Urothelium cell line (cell line): Measurements from ENCODE around the gene SH3D21.

Experiments used
- DNase-seq: peaks from one replicate; pipeline ENCODE4 v3.0.0; 2011; ENCODE audit warnings: low spot score, mixed read lengths
- FAIRE-seq: peaks from 2 replicates; lab custom pipeline; 2011; peaks lifted over from hg19 to GRCh38; lab: Jason Lieb, UNC

SH3D21 gene

DNA sequence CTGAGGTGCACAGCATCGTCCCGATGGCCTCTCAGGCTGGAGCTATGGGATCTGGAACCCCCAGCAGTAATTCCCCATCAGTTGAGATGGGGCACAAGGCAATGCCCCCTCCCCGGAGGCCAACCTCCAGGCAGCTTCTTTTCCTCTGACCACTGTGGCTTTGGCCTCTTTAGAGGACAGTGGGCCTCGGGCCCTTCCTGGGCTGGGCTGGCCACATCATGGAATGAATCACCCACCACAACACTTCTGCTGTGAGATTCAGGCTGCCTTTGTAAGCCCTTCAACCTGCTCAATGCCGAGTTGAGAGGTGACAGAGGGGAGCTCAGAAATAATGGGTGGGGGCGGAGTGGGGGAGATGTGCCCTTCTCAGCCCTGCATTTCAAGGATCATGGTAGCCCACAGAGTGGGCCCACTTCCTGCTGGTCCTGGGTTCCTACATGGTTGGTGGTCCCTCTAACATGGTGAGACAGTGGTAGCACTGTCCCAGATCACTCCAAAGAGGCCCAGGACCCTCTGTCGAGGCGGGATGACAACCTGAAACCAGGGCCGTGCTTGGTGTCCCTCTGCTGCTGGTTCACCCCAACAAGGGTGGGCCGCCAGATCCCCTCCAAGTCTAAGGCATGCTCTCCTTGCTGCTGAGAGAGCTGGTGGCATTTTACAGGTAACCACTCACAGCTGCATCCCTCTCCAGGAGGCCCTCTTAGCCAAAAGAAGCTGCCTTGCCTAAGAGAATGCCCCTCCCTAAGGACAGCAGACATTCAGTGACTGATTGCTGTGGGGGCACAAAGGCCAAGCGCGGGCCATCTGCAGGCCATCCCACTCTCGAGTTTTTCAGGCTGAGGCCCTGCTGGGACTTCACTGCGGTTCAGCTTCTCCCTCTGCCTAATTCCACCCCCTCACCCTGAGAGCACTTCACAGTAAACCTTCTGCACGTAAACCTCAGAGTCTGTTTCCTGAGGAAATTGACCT is 47.0 kb downstream of the SH3D21 start:
- no peak for FAIRE-seq
- DNase-seq: no peak

DNA sequence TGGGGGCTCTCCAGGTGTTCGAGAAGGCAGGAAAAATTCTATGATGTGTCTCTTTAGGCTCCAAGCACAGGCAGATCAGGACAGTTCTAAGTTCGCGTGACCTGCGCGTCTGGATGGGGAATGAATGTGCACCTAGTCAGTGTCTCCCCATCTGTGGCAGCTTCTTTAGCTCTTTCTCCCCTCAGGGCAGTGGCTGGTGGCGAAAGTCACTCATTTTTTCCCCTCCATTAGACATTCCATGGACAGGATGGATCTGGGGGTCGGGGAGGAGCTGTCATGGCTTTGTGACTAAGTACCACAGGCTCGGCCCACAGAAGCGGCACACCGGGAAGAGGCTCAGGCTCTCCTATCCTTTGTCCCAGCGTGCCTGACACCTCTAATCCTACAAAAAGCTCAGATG is 48.3 kb downstream of the SH3D21 start:
- DNase-seq (no peak), FAIRE-seq (no peak)

DNA sequence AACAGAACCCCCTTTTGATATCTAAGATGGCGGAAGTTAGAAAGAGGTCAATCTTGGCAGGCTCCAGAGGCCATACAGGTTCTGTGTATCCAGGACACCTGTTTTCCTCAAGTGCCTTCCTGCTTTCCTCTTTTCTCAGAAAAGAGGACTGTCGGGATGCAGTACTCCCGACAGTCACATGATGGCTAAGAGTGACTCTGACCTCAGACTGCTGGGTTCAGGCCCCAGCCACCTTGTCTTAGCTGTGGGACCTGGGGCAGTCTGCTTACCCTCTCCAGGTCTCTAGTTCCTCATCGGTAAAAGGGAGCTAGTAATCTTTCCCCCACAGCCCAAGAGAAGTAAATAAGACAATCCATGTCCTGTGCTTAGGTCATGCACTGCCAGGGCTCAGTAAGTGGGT is 49.6 kb downstream of the SH3D21 start:
- no peak for FAIRE-seq
- no peak for DNase-seq

- DNase-seq (no peak), FAIRE-seq (no peak)
These were observed 52.4 kb downstream of the SH3D21 start for GRCh38 chr1:36358514-36359084.

DNA sequence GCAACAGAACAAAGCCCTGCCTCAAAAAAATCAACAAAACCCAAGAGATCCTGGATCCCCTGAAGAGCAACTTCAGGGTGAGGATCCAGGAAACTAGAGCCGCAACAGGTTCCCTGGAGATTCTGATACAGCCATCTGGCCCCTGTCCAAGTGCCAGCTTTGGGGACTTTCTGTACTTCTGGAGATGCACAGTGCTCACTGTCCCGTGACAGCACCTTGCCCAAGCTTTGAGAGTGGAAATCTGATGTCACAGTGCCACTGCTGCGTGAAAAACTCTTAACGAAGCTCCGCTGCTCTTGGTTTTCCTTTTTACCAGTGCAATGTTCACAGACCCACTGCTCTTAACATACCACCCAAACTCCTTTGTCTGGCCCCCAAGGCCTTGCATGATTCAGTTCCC is 53.2 kb downstream of the SH3D21 start:
- DNase-seq (no peak), FAIRE-seq (no peak)

DNA sequence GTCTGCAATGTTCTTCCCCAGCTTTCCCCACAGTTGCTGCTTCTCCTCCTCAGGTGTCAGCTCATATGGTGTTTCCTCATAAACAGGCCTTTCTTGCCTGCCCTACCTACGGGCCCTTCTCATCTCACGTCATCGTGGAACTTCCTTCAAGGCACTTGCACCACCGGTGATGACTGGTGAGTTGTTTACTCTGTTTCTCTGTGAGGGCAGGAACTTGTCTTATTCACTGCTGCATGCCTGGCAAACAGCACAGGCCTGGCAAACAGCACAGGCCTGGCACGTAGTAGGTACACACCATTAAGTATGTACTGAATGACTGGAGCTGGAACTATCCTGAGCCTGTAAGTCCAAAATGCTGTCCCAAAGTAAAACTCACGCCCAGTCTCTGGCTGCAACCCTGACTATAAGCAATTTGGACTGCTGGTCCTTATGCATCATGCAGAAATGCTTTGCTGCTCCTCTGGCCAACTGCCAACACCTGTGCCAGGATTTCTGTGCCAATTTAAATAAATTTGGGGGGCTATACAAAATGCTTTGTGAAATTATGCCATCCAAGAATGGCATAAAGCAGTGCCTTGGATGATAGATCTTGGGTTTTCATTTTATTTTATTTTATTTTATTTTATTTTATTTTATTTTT is 53.9 kb downstream of the SH3D21 start:
- FAIRE-seq (no peak), DNase-seq (no peak)

- no peak for FAIRE-seq
- DNase-seq: no peak
These were observed 59.2 kb downstream of the SH3D21 start for GRCh38 chr1:36365381-36365780.

- FAIRE-seq (no peak), DNase-seq (no peak)
These were observed 60.0 kb downstream of the SH3D21 start for GRCh38 chr1:36366091-36366661.

GRCh38 chr1:36367066-36367465 is 60.9 kb downstream of the SH3D21 start:
- DNase-seq (no peak), FAIRE-seq (no peak)

- FAIRE-seq: no peak
- DNase-seq: no peak
These were observed 61.6 kb downstream of the SH3D21 start for GRCh38 chr1:36367798-36368197.

GRCh38 chr1:36369061-36369861 is 63.1 kb downstream of the SH3D21 start:
- DNase-seq (peak; percentile 83), FAIRE-seq (peak; percentile 13)
